Loucy (cell line): ENCODE data around the gene MAP4K2.

ENCODE experiments used
- H2AFZ ChIP-seq: fragments of 200-600 bp; sonication (generic); 2 replicates; pipeline ENCODE4 v1.6.0; 2016; ENCODE audit warnings: antibody characterized with exemption, mild to moderate bottlenecking, low read length, moderate library complexity
- H3F3A ChIP-seq: fragments of 200-600 bp; 2 replicates; pipeline ENCODE4 v1.6.0; 2016; ENCODE audit warnings: antibody characterized with exemption, low read depth, mild to moderate bottlenecking
- H3K27me3 ChIP-seq: fragments of 200-600 bp; sonication (generic); 2 replicates; pipeline ENCODE4 v1.6.1; 2014; ENCODE audit warnings: low read length, mild to moderate bottlenecking; ENCODE audit not compliant: insufficient read depth, poor library complexity, severe bottlenecking
- H3K36me3 ChIP-seq: fragments of 200-600 bp; sonication (generic); 2 replicates; pipeline ENCODE4 v1.6.1; 2016; ENCODE audit warnings: low read length; ENCODE audit not compliant: insufficient read depth
- H3K4me1 ChIP-seq: fragments of 200-600 bp; sonication (generic); 2 replicates; pipeline ENCODE4 v1.5.1; 2014; ENCODE audit warnings: low read length, mild to moderate bottlenecking; ENCODE audit not compliant: insufficient read depth, poor library complexity, severe bottlenecking
- H3K4me2 ChIP-seq: fragments of 200-600 bp; sonication (generic); 2 replicates; pipeline ENCODE4 v1.6.0; 2014; ENCODE audit warnings: antibody characterized with exemption, low read length, low read depth, mild to moderate bottlenecking; ENCODE audit not compliant: poor library complexity, severe bottlenecking
- H3K4me3 ChIP-seq: fragments of 200-600 bp; sonication (generic); 2 replicates; pipeline ENCODE4 v1.5.1; 2014; ENCODE audit warnings: low read length, mild to moderate bottlenecking, mixed read lengths; ENCODE audit not compliant: poor library complexity, severe bottlenecking
- H3K79me2 ChIP-seq: fragments of 200-600 bp; sonication (generic); 2 replicates; pipeline ENCODE4 v1.6.1; 2014; ENCODE audit warnings: low read length; ENCODE audit not compliant: insufficient read depth
- H3K9ac ChIP-seq: fragments of 200-600 bp; sonication (generic); 2 replicates; pipeline ENCODE4 v1.6.0; 2014; ENCODE audit warnings: mild to moderate bottlenecking, low read depth, low read length, moderate library complexity; ENCODE audit not compliant: poor library complexity, severe bottlenecking
- H3K9me2 ChIP-seq: fragments of 200-600 bp; sonication (generic); replicated peaks from 2 replicates; pipeline ENCODE4 v1.6.1; 2016; ENCODE audit warnings: low read depth, low read length, mixed read lengths
- H3K9me3 ChIP-seq: fragments of 200-600 bp; sonication (generic); 2 replicates; pipeline ENCODE4 v1.6.1; 2014; ENCODE audit warnings: mild to moderate bottlenecking, antibody characterized with exemption, low read length, low read depth; ENCODE audit not compliant: insufficient read depth
- H4K20me1 ChIP-seq: fragments of 200-600 bp; sonication (generic); 2 replicates; pipeline ENCODE4 v1.6.0; 2014; ENCODE audit warnings: antibody characterized with exemption, low read length, mild to moderate bottlenecking; ENCODE audit not compliant: insufficient read depth, poor library complexity, severe bottlenecking
- CTCF ChIP-seq: fragments of 200-600 bp; sonication (generic); conservative IDR thresholded peaks from 2 replicates; pipeline ENCODE4 v1.5.1; 2014; ENCODE audit warnings: mild to moderate bottlenecking, antibody characterized with exemption, low read length
- EZH2phosphoT487 ChIP-seq: fragments of 200-600 bp; IDR thresholded peaks from 2 replicates; pipeline ENCODE4 v1.6.1; 2018; ENCODE audit warnings: antibody characterized with exemption, mild to moderate bottlenecking, moderate library complexity, borderline replicate concordance

The MAP4K2 gene

GRCh38 chr11:64788321-64789215 is 14.4 kb downstream of the MAP4K2 start:
- no peak overlapping the region for H2AFZ ChIP-seq
- no peaks in the 10 kb centered on the region for H3K9me3 ChIP-seq
- peaks cover 1% of the 10 kb centered on the region; the same call in 1 of the 2 replicates for H3F3A ChIP-seq
- H3K9me2 ChIP-seq, result no peaks in the 10 kb centered on the region
- H3K9ac ChIP-seq, result no peak overlapping the region
- no peaks in the 10 kb centered on the region for H3K79me2 ChIP-seq
- H3K4me3 ChIP-seq, result no peak overlapping the region
- no peaks in the 10 kb centered on the region for H3K36me3 ChIP-seq
- peaks cover 6% of the 10 kb centered on the region for H3K4me1 ChIP-seq
- H3K4me2 ChIP-seq, result no peak overlapping the region
- no peak for TF ChIP-seq CTCF
- TF ChIP-seq EZH2phosphoT487, result no peak
- no peaks in the 10 kb centered on the region for H4K20me1 ChIP-seq
- no peaks in the 10 kb centered on the region for H3K27me3 ChIP-seq

DNA sequence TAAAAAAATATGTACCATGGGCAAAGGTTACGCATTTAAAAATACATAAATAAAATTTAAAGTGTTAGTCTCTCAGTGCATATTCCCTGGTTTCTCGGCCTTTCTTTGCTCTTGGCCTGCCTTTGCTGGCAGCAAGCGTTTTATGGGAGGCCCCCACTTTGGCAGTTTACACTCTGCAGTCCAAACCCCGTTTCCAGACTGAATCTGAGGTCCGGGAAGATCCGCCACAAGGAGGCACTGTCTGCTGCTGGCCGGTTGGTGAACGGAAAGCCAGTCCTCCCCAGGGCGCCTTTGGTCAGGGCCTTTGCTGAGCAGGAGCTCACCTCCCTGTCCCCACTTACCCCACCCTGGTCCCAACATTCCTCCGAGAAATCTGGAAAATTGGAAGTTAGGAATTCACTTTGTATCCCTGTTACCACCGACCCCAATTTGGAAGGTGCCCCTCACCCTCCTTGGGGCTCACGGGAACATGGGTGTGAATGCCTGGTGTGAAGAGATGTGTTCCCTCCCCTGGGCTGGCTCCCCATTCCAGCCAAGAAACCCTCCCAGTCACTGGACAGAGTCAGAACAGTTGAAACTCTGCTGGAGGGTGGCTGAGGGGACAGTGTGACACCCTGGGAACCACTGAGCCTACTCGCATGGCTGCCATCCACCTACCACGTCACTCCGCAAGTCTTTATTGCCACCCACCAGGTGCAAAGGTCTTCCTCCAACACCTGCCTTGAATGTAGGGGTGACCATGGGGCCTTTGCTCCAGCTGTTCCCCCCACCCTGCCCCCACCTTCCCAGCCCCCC is 15.3 kb downstream of the MAP4K2 start:
- H3K27me3 ChIP-seq, result no peaks in the 10 kb centered on the region
- no peak overlapping the region for H2AFZ ChIP-seq
- H3K9ac ChIP-seq, result no peak overlapping the region
- H3F3A ChIP-seq, result no peaks in the 10 kb centered on the region
- no peaks in the 10 kb centered on the region for H3K36me3 ChIP-seq
- no peaks in the 10 kb centered on the region for H4K20me1 ChIP-seq
- H3K4me1 ChIP-seq, result no peaks in the 10 kb centered on the region
- H3K4me2 ChIP-seq, result no peak overlapping the region
- no peaks in the 10 kb centered on the region for H3K9me2 ChIP-seq
- no peak overlapping the region for H3K4me3 ChIP-seq
- no peaks in the 10 kb centered on the region for H3K79me2 ChIP-seq
- no peaks in the 10 kb centered on the region for H3K9me3 ChIP-seq
- no peak for TF ChIP-seq EZH2phosphoT487
- peak; percentile 85 for TF ChIP-seq CTCF

DNA sequence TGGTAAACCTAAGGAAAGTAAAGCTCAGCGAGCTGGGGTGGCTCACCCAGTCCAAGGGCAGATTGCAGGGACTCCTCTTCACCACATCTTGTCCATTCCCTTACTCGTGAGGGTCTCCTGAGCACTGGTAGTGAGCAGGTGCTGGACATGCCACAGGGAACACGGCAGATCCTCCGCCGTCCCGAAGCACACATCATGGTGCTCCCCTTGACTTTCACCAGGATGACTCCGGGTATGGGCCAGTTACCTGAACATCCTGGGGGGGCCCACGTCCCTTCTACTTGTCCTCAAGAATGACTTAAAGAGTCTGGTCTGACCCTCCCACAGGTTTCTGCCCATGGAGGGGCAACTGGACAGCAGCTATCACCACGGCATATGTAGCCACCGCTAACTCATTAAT is 16.7 kb downstream of the MAP4K2 start:
- no peaks in the 10 kb centered on the region for H3F3A ChIP-seq
- H3K9me2 ChIP-seq, result no peaks in the 10 kb centered on the region

More for the DNA sequence above, 16.7 kb downstream of the MAP4K2 start:
- Histone ChIP-seq H3K9ac (no peak overlapping the region), H2AFZ (no peak overlapping the region), H3K4me1 (no peaks in the 10 kb centered on the region), H3K79me2 (no peaks in the 10 kb centered on the region), H3K4me3 (no peak overlapping the region), H3K4me2 (no peak overlapping the region), H3K27me3 (no peaks in the 10 kb centered on the region), H4K20me1 (no peaks in the 10 kb centered on the region), H3K36me3 (no peaks in the 10 kb centered on the region), H3K9me3 (no peaks in the 10 kb centered on the region)
- TF ChIP-seq CTCF, result no peak
